Right atrium auricular region (tissue), 2 donors: ENCODE results near the gene COX7C. TPM values are rescaled to one million over a fixed set of nuclear protein-coding genes. Genes with fewer than 3 reads are reported as not detected.

Source experiments
- DNase-seq: peaks from one replicate; pipeline ENCODE4 v3.0.0-alpha.2; 2019; ENCODE audit warnings: low spot score
- H3K27ac ChIP-seq, 2 donors: fragments of 200-600 bp; sonication (generic); 1 replicate in 1 of 2; 2 replicates in 1 of 2; pipeline ENCODE4 v1.5.1; 2016 to 2019
- H3K27me3 ChIP-seq, 2 donors: fragments of 200-600 bp; sonication (generic); one replicate each; pipeline versions ENCODE4 v1.5.1 to v1.6.0; 2017 to 2019
- H3K36me3 ChIP-seq: fragments of 200-600 bp; sonication (generic); one replicate; pipeline ENCODE4 v1.5.1; 2016
- H3K4me1 ChIP-seq, 2 donors: fragments of 200-600 bp; sonication (generic); one replicate each; pipeline versions ENCODE4 v1.5.1 to v1.6.0; 2017 to 2019
- H3K4me3 ChIP-seq, 2 donors: fragments of 200-600 bp; sonication (generic); 1 replicate in 1 of 2; 2 replicates in 1 of 2; pipeline ENCODE4 v1.5.1; 2017 to 2019; ENCODE audit warnings: mild to moderate bottlenecking in 1 of 2, moderate library complexity in 1 of 2
- H3K9me3 ChIP-seq, 2 donors: fragments of 200-600 bp; sonication (generic); one replicate each; pipeline ENCODE4 v1.5.1; 2019
- CTCF ChIP-seq, 2 donors: fragments of 200-600 bp; sonication (generic); IDR thresholded peaks; one replicate each; pipeline ENCODE4 v1.5.1; 2019; ENCODE audit warnings: antibody characterized with exemption in 2 of 2
- total RNA-seq, 2 donors: library from RNA; depleted of rRNA; stranded (reverse); fragments of >200 nt; gene quantifications; one replicate each; pipeline ENCODE4 v1.1.0, GENCODE V29; 2016

COX7C gene
- total RNA-seq, 2 donors from 2014 or later, result 873 to 942 TPM

- H3K27me3 ChIP-seq, result no peaks in the 10 kb centered on the region
- H3K36me3 ChIP-seq, result peaks cover 16% of the 10 kb centered on the region
- no peak for TF ChIP-seq CTCF (IDR thresholded peaks at IDR 0.05)
- no peaks in the 10 kb centered on the region for H3K9me3 ChIP-seq
- H3K27ac ChIP-seq, result no peak overlapping the region
- DNase-seq, result no peak
- no peak overlapping the region for H3K4me3 ChIP-seq
- H3K4me1 ChIP-seq, result no peaks in the 10 kb centered on the region
These were observed 8.4 kb downstream of the COX7C start for GRCh38 chr5:86626149-86626548.

- Histone ChIP-seq H3K9me3 (no peaks in the 10 kb centered on the region), H3K36me3 (no peaks in the 10 kb centered on the region), H3K4me1 (no peaks in the 10 kb centered on the region), H3K27me3 (no peaks in the 10 kb centered on the region), H3K27ac (no peak overlapping the region), H3K4me3 (no peak overlapping the region)
- no peak for TF ChIP-seq CTCF (IDR thresholded peaks at IDR 0.05)
- no peak for DNase-seq
These were observed 13.4 kb downstream of the COX7C start for GRCh38 chr5:86631165-86631564.

- H3K27ac ChIP-seq, result no peak overlapping the region
- no peak for TF ChIP-seq CTCF (IDR thresholded peaks at IDR 0.05)
- H3K9me3 ChIP-seq, result no peaks in the 10 kb centered on the region
- H3K4me1 ChIP-seq, result no peaks in the 10 kb centered on the region
- H3K36me3 ChIP-seq, result no peaks in the 10 kb centered on the region
- no peak for DNase-seq
- no peaks in the 10 kb centered on the region for H3K27me3 ChIP-seq
- H3K4me3 ChIP-seq, result no peak overlapping the region
These were observed 23.3 kb downstream of the COX7C start for GRCh38 chr5:86640998-86641397.

DNA sequence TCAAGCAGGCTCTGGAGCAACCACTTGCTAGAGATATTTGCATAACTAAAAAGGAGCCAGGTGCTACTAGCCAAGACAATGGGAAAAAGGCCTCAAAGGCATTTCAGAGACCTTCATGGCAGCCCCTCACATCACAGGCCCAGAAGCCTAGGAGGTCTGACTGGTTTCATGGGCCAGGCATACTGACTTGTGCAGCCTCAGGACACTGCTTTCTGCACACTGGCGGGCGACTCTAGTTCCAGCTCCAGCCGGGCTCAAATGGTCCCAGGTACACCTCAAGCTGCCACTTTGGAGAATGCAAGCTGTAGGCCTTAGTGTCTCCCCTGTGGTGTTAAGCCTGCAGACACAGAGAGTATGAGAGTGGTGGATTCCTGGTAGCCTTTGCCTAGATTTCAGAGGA is 27.1 kb downstream of the COX7C start:
- no peak for DNase-seq
- H3K4me3 ChIP-seq, result no peak overlapping the region
- H3K9me3 ChIP-seq, result no peaks in the 10 kb centered on the region
- no peaks in the 10 kb centered on the region for H3K4me1 ChIP-seq
- H3K27me3 ChIP-seq, result no peaks in the 10 kb centered on the region
- H3K36me3 ChIP-seq, result no peaks in the 10 kb centered on the region
- no peak overlapping the region for H3K27ac ChIP-seq
- TF ChIP-seq CTCF (IDR thresholded peaks at IDR 0.05), result no peak

DNA sequence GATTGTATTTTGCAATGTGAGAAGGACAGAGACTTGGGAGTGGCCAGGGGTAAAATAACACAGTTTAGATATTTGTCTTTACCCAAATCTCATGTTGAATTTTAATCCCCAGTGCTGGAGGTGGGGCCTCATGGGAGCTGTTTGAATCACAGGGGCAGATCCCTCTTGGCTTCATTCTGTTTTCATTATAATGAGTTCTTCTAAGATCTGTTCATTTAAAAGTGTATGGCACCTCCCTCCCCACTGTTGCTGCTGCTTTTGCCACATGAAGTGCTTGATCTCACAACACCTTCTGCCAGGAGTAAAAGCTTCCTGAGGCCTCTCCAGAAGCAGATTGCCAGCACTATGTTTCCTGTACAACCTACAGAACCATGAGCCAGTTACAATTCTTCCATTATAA is 28.1 kb downstream of the COX7C start:
- H3K27me3 ChIP-seq, result no peaks in the 10 kb centered on the region
- no peaks in the 10 kb centered on the region for H3K36me3 ChIP-seq
- DNase-seq, result no peak
- no peaks in the 10 kb centered on the region for H3K4me1 ChIP-seq
- no peak overlapping the region for H3K27ac ChIP-seq
- H3K4me3 ChIP-seq, result no peak overlapping the region
- no peak for TF ChIP-seq CTCF (IDR thresholded peaks at IDR 0.05)
- no peaks in the 10 kb centered on the region for H3K9me3 ChIP-seq

DNA sequence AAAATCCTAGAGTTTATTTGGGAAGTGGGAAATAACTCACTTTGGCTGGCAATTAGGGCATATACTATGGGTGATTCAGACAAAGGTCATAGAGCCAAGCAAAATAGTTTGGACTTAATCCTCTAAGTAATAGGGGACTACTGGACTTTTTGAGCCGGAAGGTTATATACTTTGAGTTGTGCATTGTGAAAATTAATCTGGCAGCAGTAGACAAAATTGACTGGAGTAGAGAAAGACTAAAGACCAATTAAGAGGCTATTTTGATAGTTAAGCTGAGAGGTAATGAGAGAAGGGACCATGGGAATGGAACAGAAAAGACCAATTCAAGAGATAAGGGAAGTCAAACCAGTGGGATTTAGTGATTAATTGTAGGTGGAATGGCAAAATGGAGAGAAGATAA is 28.9 kb downstream of the COX7C start:
- no peaks in the 10 kb centered on the region for H3K9me3 ChIP-seq
- no peaks in the 10 kb centered on the region for H3K4me1 ChIP-seq
- no peak overlapping the region for H3K27ac ChIP-seq
- H3K36me3 ChIP-seq, result no peaks in the 10 kb centered on the region
- no peak for TF ChIP-seq CTCF (IDR thresholded peaks at IDR 0.05)
- H3K4me3 ChIP-seq, result no peak overlapping the region
- no peak for DNase-seq
- no peaks in the 10 kb centered on the region for H3K27me3 ChIP-seq
